Neural progenitor cell (in vitro differentiated cells): ENCODE measurements around the gene RABIF. TPM values are rescaled to one million over a fixed set of nuclear protein-coding genes. Genes with fewer than 3 reads are reported as not detected.

Experiments
- DNase-seq: peaks from one replicate; pipeline ENCODE4 v3.0.0-alpha.2; 2016; ENCODE audit warnings: low spot score
- H2AFZ ChIP-seq: fragments of 200-600 bp; sonication (generic); replicated peaks from 2 replicates; pipeline ENCODE4 v1.6.1; 2016; ENCODE audit warnings: antibody characterized with exemption
- H3F3A ChIP-seq: fragments of 200-600 bp; sonication (generic); 2 replicates; pipeline ENCODE4 v1.6.1; 2016; ENCODE audit warnings: antibody characterized with exemption, low read depth
- H3K27ac ChIP-seq: fragments of 200-600 bp; sonication (generic); 2 replicates; pipeline ENCODE4 v1.5.1; 2016; ENCODE audit warnings: mild to moderate bottlenecking
- H3K27me3 ChIP-seq: fragments of 200-600 bp; sonication (generic); 2 replicates; pipeline ENCODE4 v1.6.1; 2016; ENCODE audit warnings: mild to moderate bottlenecking, moderate library complexity
- H3K36me3 ChIP-seq: fragments of 200-600 bp; sonication (generic); 2 replicates; pipeline ENCODE4 v1.5.1; 2016
- H3K4me1 ChIP-seq: fragments of 200-600 bp; sonication (generic); 2 replicates; pipeline ENCODE4 v1.6.1; 2016; ENCODE audit warnings: mixed run types
- H3K4me2 ChIP-seq: fragments of 200-600 bp; sonication (generic); 2 replicates; pipeline ENCODE4 v1.6.1; 2016
- H3K4me3 ChIP-seq: fragments of 200-600 bp; sonication (generic); 2 replicates; pipeline ENCODE4 v1.5.1; 2016
- H3K79me2 ChIP-seq: fragments of 200-600 bp; sonication (generic); 2 replicates; pipeline ENCODE4 v1.6.1; 2016; ENCODE audit warnings: low read depth
- H3K9ac ChIP-seq: fragments of 200-600 bp; sonication (generic); 2 replicates; pipeline ENCODE4 v1.6.1; 2016
- H3K9me3 ChIP-seq: fragments of 200-600 bp; sonication (generic); 2 replicates; pipeline ENCODE4 v1.5.1; 2016; ENCODE audit warnings: low read depth
- H4K20me1 ChIP-seq: fragments of 200-600 bp; sonication (generic); 2 replicates; pipeline ENCODE4 v1.6.1; 2016; ENCODE audit warnings: low read depth
- H3K27ac Mint-ChIP-seq: 3 replicates; pipeline ENCODE4 v1.8.0; 2021; ENCODE audit warnings: mixed read lengths
- H3K27me3 Mint-ChIP-seq: 2 replicates; pipeline ENCODE4 v1.8.0; 2022; ENCODE audit warnings: low read depth, mild to moderate bottlenecking, inconsistent platforms, moderate library complexity, mixed read lengths; ENCODE audit not compliant: insufficient read depth
- H3K36me3 Mint-ChIP-seq: 3 replicates; pipeline ENCODE4 v1.8.0; 2021; ENCODE audit warnings: mixed read lengths
- H3K4me1 Mint-ChIP-seq: 3 replicates; pipeline ENCODE4 v1.8.0; 2021; ENCODE audit warnings: mixed read lengths
- H3K4me3 Mint-ChIP-seq: 3 replicates; pipeline ENCODE4 v1.8.0; 2021; ENCODE audit warnings: mild to moderate bottlenecking, moderate library complexity, mixed read lengths
- H3K9me3 Mint-ChIP-seq: 3 replicates; pipeline ENCODE4 v1.8.0; 2020; ENCODE audit warnings: mixed read lengths
- CTCF ChIP-seq: fragments of 200-600 bp; sonication (generic); IDR thresholded peaks from 2 replicates; pipeline ENCODE4 v1.5.1; 2017; ENCODE audit warnings: antibody characterized with exemption, mild to moderate bottlenecking
- EZH2 ChIP-seq: fragments of 200-600 bp; sonication (generic); IDR thresholded peaks from 2 replicates; pipeline ENCODE4 v1.6.1; 2017; ENCODE audit warnings: antibody characterized with exemption, mild to moderate bottlenecking, moderate library complexity
- EZH2phosphoT487 ChIP-seq: fragments of 200-600 bp; sonication (generic); IDR thresholded peaks from 2 replicates; pipeline ENCODE4 v1.6.1; 2017; ENCODE audit warnings: antibody characterized with exemption
- total RNA-seq: library from RNA; depleted of rRNA; stranded (reverse); fragments of >200 nt; gene quantifications from 2 replicates; pipeline ENCODE4 v1.2.3, GENCODE V29; 2015; ENCODE audit warnings: low replicate concordance

Gene RABIF
- total RNA-seq, 1 donor from 2014 or later = 5.8 TPM

- no peaks in the 10 kb centered on the region for H3K36me3 ChIP-seq
- H3K4me1 ChIP-seq = peaks cover 6% of the 10 kb centered on the region
- Mint-ChIP-seq H3K27ac (no peak overlapping the region), H3K4me1 (peaks cover 3% of the 10 kb centered on the region), H3K9me3 (no peaks in the 10 kb centered on the region), H3K27me3 (no peaks in the 10 kb centered on the region), H3K4me3 (no peak overlapping the region), H3K36me3 (peaks cover 11% of the 10 kb centered on the region)
- no peak overlapping the region for H3K27ac ChIP-seq
- no peak overlapping the region for H3K4me3 ChIP-seq
- peaks cover 10% of the 10 kb centered on the region for H4K20me1 ChIP-seq
- no peak overlapping the region for H3K9ac ChIP-seq
- H3K4me2 ChIP-seq = no peak overlapping the region
- H2AFZ ChIP-seq = no peak overlapping the region
- no peak for TF ChIP-seq EZH2
- TF ChIP-seq EZH2phosphoT487 = no peak
- TF ChIP-seq CTCF = no peak
- H3K79me2 ChIP-seq = peaks cover 20% of the 10 kb centered on the region
- H3K27me3 ChIP-seq = no peaks in the 10 kb centered on the region
- no peak for DNase-seq
- peaks cover 5% of the 10 kb centered on the region for H3F3A ChIP-seq
- H3K9me3 ChIP-seq = no peaks in the 10 kb centered on the region
Observed at GRCh38 chr1:202880961-202881460, 7.9 kb downstream of the RABIF start.

GRCh38 chr1:202880062-202880461 is 8.9 kb downstream of the RABIF start:
- Mint-ChIP-seq H3K9me3 (no peaks in the 10 kb centered on the region), H3K4me3 (no peak overlapping the region), H3K27me3 (no peaks in the 10 kb centered on the region), H3K27ac (no peak overlapping the region), H3K36me3 (peaks cover 11% of the 10 kb centered on the region), H3K4me1 (peaks cover 1% of the 10 kb centered on the region)
- H3K27me3 ChIP-seq = no peaks in the 10 kb centered on the region
- peaks cover 5% of the 10 kb centered on the region for H3F3A ChIP-seq
- no peak overlapping the region for H3K4me2 ChIP-seq
- H3K36me3 ChIP-seq = no peaks in the 10 kb centered on the region
- H2AFZ ChIP-seq = no peak overlapping the region
- H4K20me1 ChIP-seq = peaks cover 10% of the 10 kb centered on the region
- no peak overlapping the region for H3K4me3 ChIP-seq
- no peak overlapping the region for H3K9ac ChIP-seq
- TF ChIP-seq CTCF (no peak), EZH2phosphoT487 (no peak), EZH2 (no peak)
- peaks cover 11% of the 10 kb centered on the region for H3K79me2 ChIP-seq
- H3K9me3 ChIP-seq = no peaks in the 10 kb centered on the region
- no peak for DNase-seq
- H3K4me1 ChIP-seq = no peaks in the 10 kb centered on the region
- H3K27ac ChIP-seq = no peak overlapping the region

GRCh38 chr1:202879128-202879527 is 9.8 kb downstream of the RABIF start:
- Histone ChIP-seq H3F3A (peaks cover 5% of the 10 kb centered on the region), H3K27ac (no peak overlapping the region), H4K20me1 (peaks cover 10% of the 10 kb centered on the region), H3K4me1 (no peaks in the 10 kb centered on the region), H3K27me3 (no peaks in the 10 kb centered on the region), H3K4me2 (no peak overlapping the region), H3K9me3 (no peaks in the 10 kb centered on the region), H2AFZ (no peak overlapping the region), H3K79me2 (peaks cover 4% of the 10 kb centered on the region), H3K36me3 (no peaks in the 10 kb centered on the region), H3K4me3 (no peak overlapping the region), H3K9ac (no peak overlapping the region)
- Mint-ChIP-seq H3K4me3 (no peak overlapping the region), H3K36me3 (peaks cover 11% of the 10 kb centered on the region), H3K9me3 (no peaks in the 10 kb centered on the region), H3K27ac (no peak overlapping the region), H3K27me3 (no peaks in the 10 kb centered on the region), H3K4me1 (no peaks in the 10 kb centered on the region)
- DNase-seq = no peak
- TF ChIP-seq EZH2 (no peak), EZH2phosphoT487 (no peak), CTCF (no peak)
